ENCODE data around the gene FGF3. TPM values are rescaled to one million over a fixed set of nuclear protein-coding genes. Genes with fewer than 3 reads are reported as not detected.

FGF3 gene
- total RNA-seq, 1 experiment from 2014 or later = not detected

DNA sequence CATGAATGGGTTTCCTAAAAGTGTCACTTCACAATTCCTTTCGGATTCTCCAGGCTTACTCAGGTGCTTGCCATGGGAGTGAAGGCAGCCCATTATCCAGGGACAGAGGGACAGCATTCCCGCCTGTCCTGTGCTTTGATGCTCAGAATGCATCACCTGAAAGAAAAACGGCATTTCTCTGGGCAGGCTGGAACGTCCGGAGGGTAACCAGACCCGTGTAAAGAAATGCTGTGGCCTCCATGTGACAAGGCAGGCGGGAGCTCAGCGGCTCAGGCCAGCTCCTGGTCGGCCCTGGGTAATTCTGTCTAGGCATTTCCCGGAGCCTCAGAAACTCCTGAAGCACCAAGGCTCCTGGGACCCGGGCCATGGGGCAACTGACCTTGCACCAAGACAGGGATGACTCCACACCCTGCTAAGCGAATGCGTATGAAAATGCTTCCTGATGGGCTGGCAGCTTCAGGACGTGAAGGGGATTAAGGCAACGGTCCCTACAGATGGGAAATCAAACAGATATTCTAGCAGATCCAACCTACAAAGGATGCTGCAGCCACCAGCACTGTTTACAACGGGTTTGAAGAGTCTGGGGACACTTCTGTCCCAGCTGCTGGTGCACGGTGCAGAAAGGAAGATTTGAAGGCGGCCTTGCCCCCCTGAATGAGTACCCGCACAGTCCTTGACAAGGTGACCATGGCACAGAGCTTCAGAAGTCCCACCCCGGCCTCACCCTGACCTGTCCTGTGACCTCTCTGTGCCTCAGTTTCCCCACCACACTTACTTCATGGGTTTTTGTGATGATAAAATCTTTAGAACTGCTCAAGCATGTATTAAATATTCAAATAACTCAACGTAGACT, 13.6 kb upstream of the FGF3 start:
- Histone ChIP-seq H2AFZ (ENCODE audit: low read length) (no peak overlapping the region), H3K27ac (ENCODE audit: low read length) (no peak overlapping the region), H3K9ac (ENCODE audit: low read length) (no peak overlapping the region), H3K4me2 (ENCODE audit: low read length) (no peak overlapping the region), H3K9me2 (replicated peaks; ENCODE audit: low read length) (no peaks in the 10 kb centered on the region), H3K79me2 (ENCODE audit: low read length) (no peaks in the 10 kb centered on the region), H3K9me3 (ENCODE audit: low read length) (no peaks in the 10 kb centered on the region), H3K27me3 (ENCODE audit: low read length) (no peaks in the 10 kb centered on the region), H3F3A (ENCODE audit: low read length, unreplicated experiment) (no peaks in the 10 kb centered on the region), H4K20me1 (ENCODE audit: low read length) (no peaks in the 10 kb centered on the region), H3K4me3 (ENCODE audit: low read length) (no peak overlapping the region), H3K4me1 (ENCODE audit: insufficient read depth, low read length) (no peaks in the 10 kb centered on the region), H3K36me3 (ENCODE audit: low read depth, low read length) (no peaks in the 10 kb centered on the region)
- no peak for DNase-seq
- CTCF ChIA-PET = no interaction called here
- POLR2A ChIA-PET (ENCODE audit: unreplicated experiment) = no interaction called here
- no peak for ATAC-seq
- no peak for TF ChIP-seq EZH2 (IDR thresholded peaks at IDR 0.05; ENCODE audit: low read length, unreplicated experiment)
- TF ChIP-seq, protein P1, sequence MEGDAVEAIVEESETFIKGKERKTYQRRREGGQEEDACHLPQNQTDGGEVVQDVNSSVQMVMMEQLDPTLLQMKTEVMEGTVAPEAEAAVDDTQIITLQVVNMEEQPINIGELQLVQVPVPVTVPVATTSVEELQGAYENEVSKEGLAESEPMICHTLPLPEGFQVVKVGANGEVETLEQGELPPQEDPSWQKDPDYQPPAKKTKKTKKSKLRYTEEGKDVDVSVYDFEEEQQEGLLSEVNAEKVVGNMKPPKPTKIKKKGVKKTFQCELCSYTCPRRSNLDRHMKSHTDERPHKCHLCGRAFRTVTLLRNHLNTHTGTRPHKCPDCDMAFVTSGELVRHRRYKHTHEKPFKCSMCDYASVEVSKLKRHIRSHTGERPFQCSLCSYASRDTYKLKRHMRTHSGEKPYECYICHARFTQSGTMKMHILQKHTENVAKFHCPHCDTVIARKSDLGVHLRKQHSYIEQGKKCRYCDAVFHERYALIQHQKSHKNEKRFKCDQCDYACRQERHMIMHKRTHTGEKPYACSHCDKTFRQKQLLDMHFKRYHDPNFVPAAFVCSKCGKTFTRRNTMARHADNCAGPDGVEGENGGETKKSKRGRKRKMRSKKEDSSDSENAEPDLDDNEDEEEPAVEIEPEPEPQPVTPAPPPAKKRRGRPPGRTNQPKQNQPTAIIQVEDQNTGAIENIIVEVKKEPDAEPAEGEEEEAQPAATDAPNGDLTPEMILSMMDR (conservative IDR thresholded peaks at IDR 0.05; ENCODE audit: low read depth, low read length) = no peak
- intact Hi-C loops (cut with micrococcal nuclease) = no loop called here
- no TSS peak for BruUV-seq (replicated peaks)

GRCh38 chr11:69831985-69832384, 12.8 kb upstream of the FGF3 start:
- Histone ChIP-seq H2AFZ (ENCODE audit: low read length) (no peak overlapping the region), H3K27me3 (ENCODE audit: low read length) (no peaks in the 10 kb centered on the region), H3K4me1 (ENCODE audit: insufficient read depth, low read length) (no peaks in the 10 kb centered on the region), H3K9ac (ENCODE audit: low read length) (no peak overlapping the region), H3K4me2 (ENCODE audit: low read length) (no peak overlapping the region), H3K4me3 (ENCODE audit: low read length) (no peak overlapping the region), H3K9me3 (ENCODE audit: low read length) (no peaks in the 10 kb centered on the region), H3K9me2 (replicated peaks; ENCODE audit: low read length) (no peaks in the 10 kb centered on the region), H3K27ac (ENCODE audit: low read length) (no peak overlapping the region), H4K20me1 (ENCODE audit: low read length) (no peaks in the 10 kb centered on the region), H3K36me3 (ENCODE audit: low read depth, low read length) (no peaks in the 10 kb centered on the region), H3K79me2 (ENCODE audit: low read length) (no peaks in the 10 kb centered on the region), H3F3A (ENCODE audit: low read length, unreplicated experiment) (no peaks in the 10 kb centered on the region)
- CTCF ChIA-PET = no interaction called here
- no TSS peak for BruUV-seq (replicated peaks)
- POLR2A ChIA-PET (ENCODE audit: unreplicated experiment) = no interaction called here
- TF ChIP-seq EZH2 (IDR thresholded peaks at IDR 0.05; ENCODE audit: low read length, unreplicated experiment) (no peak), EZH2phosphoT487 (IDR thresholded peaks at IDR 0.05; ENCODE audit: borderline replicate concordance, low read length) (no peak)
- TF ChIP-seq, protein P1 (conservative IDR thresholded peaks at IDR 0.05; ENCODE audit: low read depth, low read length) = no peak
- ATAC-seq (no peak), DNase-seq (no peak)
- intact Hi-C loops (cut with micrococcal nuclease) = no loop called here

GRCh38 chr11:69830086-69830485, 10.9 kb upstream of the FGF3 start:
- no peaks in the 10 kb centered on the region for H3K9me3 ChIP-seq (ENCODE audit: low read length)
- no peaks in the 10 kb centered on the region for H3K36me3 ChIP-seq (ENCODE audit: low read depth, low read length)
- ATAC-seq = no peak
- H4K20me1 ChIP-seq (ENCODE audit: low read length) = no peaks in the 10 kb centered on the region
- H3K4me3 ChIP-seq (ENCODE audit: low read length) = no peak overlapping the region
- peaks cover 8% of the 10 kb centered on the region for H3K4me1 ChIP-seq (ENCODE audit: insufficient read depth, low read length)
- H3F3A ChIP-seq (ENCODE audit: low read length, unreplicated experiment) = no peaks in the 10 kb centered on the region
- no peak overlapping the region for H3K27ac ChIP-seq (ENCODE audit: low read length)
- BruUV-seq (replicated peaks) = no TSS peak
- DNase-seq = no peak
- H3K79me2 ChIP-seq (ENCODE audit: low read length) = no peaks in the 10 kb centered on the region
- ChIA-PET POLR2A (ENCODE audit: unreplicated experiment) (no interaction called here), CTCF (no interaction called here)
- H2AFZ ChIP-seq (ENCODE audit: low read length) = no peak overlapping the region
- intact Hi-C loops (cut with micrococcal nuclease) = no loop called here
- H3K9me2 ChIP-seq (replicated peaks; ENCODE audit: low read length) = no peaks in the 10 kb centered on the region
- no peak overlapping the region for H3K9ac ChIP-seq (ENCODE audit: low read length)
- no peak overlapping the region for H3K4me2 ChIP-seq (ENCODE audit: low read length)
- no peaks in the 10 kb centered on the region for H3K27me3 ChIP-seq (ENCODE audit: low read length)
- TF ChIP-seq EZH2phosphoT487 (IDR thresholded peaks at IDR 0.05; ENCODE audit: borderline replicate concordance, low read length) (no peak), EZH2 (IDR thresholded peaks at IDR 0.05; ENCODE audit: low read length, unreplicated experiment) (no peak)
- TF ChIP-seq, protein P1 (conservative IDR thresholded peaks at IDR 0.05; ENCODE audit: low read depth, low read length) = no peak
